ENCODE data around the gene PTGIS.

DNA sequence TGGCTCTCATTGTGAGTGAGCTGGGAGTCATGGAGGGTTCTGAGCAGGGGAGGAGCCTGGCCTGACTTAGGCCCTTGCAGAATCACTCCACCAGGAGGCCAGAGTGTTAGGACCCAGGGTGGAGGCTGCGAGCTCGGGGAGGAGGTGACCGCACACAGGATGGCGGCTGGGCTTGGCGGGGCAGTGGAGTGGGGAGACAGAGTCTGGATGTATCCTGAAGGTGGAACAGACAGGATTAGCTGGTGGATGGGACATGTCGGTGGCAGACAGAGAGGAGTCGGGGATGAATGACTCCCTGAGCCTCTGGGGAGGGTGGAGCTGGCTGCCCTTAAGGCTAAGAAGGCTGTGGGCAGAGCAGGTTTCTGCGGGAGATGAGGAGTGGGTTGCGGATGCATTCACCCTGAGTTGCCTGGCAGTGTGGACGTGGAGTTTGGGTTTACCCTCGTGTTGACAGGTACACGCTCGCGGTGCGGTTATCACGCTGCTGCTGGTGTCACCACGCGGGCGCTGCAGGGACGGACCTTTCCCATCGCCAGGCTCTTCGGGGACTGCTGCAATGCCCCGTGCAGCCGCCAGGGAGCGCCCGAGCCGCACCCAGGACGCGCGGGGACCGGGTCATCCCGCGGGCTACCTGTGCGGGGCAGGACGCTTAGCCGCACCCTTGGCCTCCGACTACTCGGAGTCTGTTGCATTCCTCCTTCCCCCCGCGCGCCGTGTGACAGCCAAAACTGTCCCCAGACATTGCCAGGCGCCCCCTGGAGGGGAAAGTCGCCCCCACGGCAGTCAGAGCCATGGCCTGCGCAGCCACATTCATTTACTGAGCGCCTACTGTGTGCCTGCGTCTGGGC is 43.0 kb upstream of the PTGIS start:
- TF ChIP-seq, protein P1, sequence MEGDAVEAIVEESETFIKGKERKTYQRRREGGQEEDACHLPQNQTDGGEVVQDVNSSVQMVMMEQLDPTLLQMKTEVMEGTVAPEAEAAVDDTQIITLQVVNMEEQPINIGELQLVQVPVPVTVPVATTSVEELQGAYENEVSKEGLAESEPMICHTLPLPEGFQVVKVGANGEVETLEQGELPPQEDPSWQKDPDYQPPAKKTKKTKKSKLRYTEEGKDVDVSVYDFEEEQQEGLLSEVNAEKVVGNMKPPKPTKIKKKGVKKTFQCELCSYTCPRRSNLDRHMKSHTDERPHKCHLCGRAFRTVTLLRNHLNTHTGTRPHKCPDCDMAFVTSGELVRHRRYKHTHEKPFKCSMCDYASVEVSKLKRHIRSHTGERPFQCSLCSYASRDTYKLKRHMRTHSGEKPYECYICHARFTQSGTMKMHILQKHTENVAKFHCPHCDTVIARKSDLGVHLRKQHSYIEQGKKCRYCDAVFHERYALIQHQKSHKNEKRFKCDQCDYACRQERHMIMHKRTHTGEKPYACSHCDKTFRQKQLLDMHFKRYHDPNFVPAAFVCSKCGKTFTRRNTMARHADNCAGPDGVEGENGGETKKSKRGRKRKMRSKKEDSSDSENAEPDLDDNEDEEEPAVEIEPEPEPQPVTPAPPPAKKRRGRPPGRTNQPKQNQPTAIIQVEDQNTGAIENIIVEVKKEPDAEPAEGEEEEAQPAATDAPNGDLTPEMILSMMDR (IDR thresholded peaks at IDR 0.05 in 8 of 11, conservative IDR thresholded peaks at IDR 0.05 in 3 of 11): peak; percentile 96 to 100 (median 99)
- peak; percentile 65 to 87 (median 67) for TF ChIP-seq POLR2AphosphoS5 (IDR thresholded peaks at IDR 0.05)
